Stimulated activated CD8-positive, alpha-beta memory T cell treated with anti-CD3 and anti-CD28 coated beads, Interleukin-15, amount 100 ng/mL, for 4 hours (primary cell): ENCODE results near the gene FFAR3.
"Not testable (repeated sequence)": the region's sequence is repeated elsewhere in the genome, so short reads cannot be mapped to it uniquely, and the experiment has no call there.

Source experiments
- DNase-seq, 2 donors: peaks; one replicate each; pipeline ENCODE4 v3.0.0-alpha.2; 2020; ENCODE audit warnings: low read depth in 2 of 2

FFAR3 gene

DNA sequence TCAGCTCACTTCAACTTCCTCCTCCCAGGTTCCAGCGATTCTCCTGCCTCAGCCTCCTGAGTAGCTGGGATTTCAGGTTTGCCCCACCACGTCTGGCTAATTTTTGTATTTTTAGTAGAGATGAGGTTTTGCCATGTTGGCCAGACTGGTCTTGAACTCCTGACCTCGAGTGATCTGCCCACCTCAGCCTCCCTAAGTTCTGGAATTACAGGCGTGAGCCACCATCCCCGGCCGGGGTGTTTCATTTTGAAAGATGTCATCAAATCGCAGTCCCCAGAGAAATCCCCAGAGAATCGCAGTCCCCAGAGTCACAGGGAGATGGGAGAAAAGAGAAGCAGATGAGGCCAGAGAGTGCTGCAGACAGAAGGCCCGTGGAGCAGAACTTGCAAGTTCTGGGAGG lies 43.2 kb downstream of the FFAR3 start:
- DNase-seq = not testable (repeated sequence)

DNA sequence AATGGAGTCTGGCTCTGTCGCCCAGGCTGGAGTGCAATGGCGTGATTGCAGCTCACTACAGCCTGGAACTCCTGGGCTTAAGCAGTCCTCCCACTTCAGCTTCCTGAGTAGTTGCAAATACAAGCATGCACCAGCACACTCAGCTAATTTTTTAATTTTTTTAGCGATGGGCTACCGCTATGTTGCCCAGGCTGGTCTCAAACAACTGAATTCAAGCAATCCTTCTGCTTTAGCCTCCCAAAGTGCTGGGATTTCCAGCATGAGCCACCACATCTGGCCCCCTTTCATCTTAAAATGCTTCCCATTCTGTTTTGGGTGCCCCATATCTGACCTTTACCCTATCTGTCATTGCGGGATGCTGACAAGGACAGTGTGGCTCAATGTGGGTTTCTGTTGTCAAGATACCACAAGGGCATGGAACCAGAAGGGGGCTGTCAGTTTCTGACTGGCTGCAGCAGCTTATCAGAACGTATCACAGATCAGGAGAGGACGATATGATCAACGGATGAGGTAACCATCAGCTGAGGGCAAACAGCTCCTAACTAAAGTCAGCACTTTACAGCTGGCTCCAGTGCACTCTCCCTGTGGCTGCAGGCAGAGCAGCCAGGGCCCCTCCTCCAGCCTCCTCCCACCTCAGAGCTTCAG lies 45.0 kb downstream of the FFAR3 start:
- no peak for DNase-seq

DNA sequence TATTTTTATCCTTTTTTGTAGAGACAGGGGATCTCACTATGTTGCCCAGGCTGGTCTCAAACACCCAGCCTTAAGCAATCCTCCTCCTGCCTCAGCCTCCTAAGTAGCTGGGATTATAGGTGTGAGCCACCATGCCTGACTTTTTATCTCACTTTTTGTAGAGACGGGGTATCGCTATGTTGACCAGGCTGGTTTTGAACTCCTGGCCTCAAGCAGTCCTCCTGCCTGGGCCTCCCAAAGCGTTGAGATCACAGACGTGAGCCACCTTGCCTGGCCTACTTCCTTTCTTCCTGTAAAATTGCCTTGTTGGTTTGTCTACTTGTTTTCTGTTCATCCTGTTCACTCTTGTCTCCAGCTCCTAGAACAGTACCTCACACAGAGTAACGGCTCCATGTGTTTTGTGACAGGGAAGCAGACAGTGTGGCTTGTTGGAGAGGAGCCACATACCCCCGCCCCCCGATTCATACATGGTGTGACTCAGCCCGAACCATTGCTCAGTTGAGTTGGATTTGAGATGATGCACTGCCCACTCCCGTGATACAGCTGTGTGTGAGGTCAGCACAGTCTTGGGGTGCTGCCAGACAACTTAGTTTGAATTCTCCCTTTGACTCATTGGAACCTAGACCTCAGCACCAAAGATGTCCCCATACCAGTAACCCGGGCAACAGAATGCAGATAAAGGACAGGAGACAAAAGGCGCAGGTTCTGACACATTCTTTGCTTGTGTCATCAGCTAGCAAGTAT lies 46.8 kb downstream of the FFAR3 start:
- no peak for DNase-seq

DNA sequence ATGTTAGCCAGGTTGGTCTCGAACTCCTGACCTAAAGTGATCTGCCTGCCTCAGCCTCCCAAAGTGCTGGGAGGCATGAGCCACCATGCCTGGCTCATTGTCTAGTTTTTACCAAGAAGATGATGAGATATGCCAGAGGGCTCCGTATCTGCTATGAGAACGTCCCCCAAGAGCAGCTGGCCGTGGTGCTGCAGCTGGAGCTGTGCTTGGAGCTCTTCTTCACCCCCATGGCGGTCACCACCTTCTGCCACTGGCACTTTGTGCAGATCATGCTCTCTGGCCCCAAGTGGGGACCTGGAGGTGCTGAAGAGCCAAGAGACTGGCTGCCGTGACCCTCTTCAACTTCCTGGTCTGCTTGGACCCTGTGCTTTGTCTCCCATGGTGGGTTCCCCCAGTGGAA lies 49.4 kb downstream of the FFAR3 start:
- no peak for DNase-seq

DNA sequence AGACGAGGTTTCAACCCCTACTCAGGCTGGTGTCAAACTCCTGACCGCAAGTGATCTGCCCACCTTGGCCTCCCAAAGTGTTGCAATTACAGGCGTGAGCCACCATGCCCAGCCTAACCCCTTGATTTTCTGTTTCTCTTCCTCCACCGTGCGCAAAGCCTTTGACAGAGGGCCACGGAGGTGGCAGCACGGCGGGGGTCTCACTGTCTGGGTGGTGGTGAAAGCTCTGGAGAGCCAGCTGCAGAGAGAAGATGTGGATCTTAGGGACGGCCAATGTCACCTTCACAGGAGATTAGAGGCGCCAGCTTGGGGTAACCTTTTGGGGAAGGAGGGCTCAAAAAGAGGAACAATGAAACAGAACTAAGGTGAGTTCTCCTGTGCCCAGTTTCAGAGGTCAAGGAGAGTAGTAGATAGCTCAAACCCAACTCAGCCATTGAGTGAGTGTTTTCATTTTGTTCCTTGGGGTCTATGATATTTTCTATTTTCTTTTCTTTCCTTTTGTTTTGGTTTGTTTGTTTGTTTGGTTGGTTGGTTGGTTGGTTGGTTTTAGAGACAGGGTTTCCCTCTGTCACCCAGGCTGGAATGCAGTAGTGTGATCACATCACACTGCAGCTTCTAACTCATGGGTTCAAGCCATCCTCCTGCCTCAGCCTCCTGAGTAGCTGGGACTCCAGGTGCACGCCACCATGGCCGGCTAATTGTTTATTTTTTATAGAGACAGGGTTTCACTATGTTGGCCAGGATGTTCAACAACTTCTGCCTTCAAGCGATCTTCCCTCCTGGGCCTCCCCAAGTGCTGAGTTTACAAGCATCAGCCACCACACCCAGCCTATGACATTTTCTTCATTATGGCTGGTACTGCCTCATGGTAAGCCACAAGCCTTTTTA lies 50.3 kb downstream of the FFAR3 start:
- DNase-seq = no peak

DNA sequence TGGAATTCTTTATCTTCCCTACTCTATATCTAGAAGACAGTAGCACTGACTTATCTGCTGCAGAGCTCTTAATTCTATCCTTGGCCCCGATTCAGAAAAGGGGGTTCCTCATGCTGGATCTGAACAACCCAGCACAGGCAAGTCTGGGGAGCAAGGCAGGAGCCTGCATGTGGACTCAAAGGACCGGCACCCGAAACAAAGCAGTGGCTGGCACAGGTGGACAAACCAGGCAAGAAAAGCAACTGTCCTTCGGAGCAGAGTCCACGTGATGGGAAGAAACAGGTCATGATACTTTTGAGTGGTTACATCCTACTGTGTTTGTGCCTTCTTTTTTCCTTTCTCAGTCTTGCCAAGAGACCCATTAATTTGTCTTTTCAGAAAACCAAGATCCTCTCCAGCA lies 50.9 kb downstream of the FFAR3 start:
- no peak for DNase-seq
